ENCODE measurements around the gene SPOUT1.

SPOUT1 gene

GRCh38 chr9:128828719-128829452 lies 708 bp downstream of the SPOUT1 start:
- H3K36me3 ChIP-seq (ENCODE audit: control insufficient read depth, insufficient read depth, low read length), result peaks cover 18% of the 10 kb centered on the region
- no peaks in the 10 kb centered on the region for H3K27me3 ChIP-seq (ENCODE audit: control insufficient read depth, insufficient read depth, low read length)
- no peak overlapping the region for H3K27ac ChIP-seq (ENCODE audit: low read depth, low read length)
- peak overlapping the region; percentile 76 for H3K9ac ChIP-seq (ENCODE audit: low read length)
- peaks cover 7% of the 10 kb centered on the region for H3K4me1 ChIP-seq (ENCODE audit: control insufficient read depth, insufficient read depth, low read length)
- H3K4me3 ChIP-seq (ENCODE audit: low read length), result peak overlapping the region; percentile 83

DNA sequence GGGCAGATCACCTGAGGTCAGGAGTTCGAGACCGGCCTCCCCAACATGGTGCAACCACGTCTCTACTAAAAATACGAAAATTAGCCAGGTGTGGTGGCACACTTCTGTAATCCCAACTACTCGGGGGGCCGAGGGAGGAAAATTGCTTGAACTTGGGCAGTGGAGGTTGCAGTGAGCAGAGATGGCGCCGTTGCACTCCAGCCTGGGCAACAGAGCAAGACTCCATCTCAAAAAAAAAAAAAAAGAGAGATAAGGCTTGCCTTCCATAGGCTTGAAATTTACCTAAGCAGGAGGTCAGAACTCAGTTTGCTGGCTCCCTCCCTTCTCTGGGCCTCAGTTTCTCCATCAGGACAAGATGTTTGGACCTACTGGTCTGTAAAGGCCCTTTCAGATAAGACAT lies 1.3 kb downstream of the SPOUT1 start:
- peaks cover 7% of the 10 kb centered on the region for H3K4me1 ChIP-seq (ENCODE audit: control insufficient read depth, insufficient read depth, low read length)
- H3K4me3 ChIP-seq (ENCODE audit: low read length), result peak overlapping the region; percentile 83
- no peak overlapping the region for H3K27ac ChIP-seq (ENCODE audit: low read depth, low read length)
- no peak overlapping the region for H3K9ac ChIP-seq (ENCODE audit: low read length)
- peaks cover 18% of the 10 kb centered on the region for H3K36me3 ChIP-seq (ENCODE audit: control insufficient read depth, insufficient read depth, low read length)
- H3K27me3 ChIP-seq (ENCODE audit: control insufficient read depth, insufficient read depth, low read length), result no peaks in the 10 kb centered on the region

GRCh38 chr9:128825923-128826700 lies 3.5 kb downstream of the SPOUT1 start:
- Histone ChIP-seq H3K4me1 (ENCODE audit: control insufficient read depth, insufficient read depth, low read length) (peaks cover 7% of the 10 kb centered on the region), H3K27me3 (ENCODE audit: control insufficient read depth, insufficient read depth, low read length) (no peaks in the 10 kb centered on the region), H3K36me3 (ENCODE audit: control insufficient read depth, insufficient read depth, low read length) (peaks cover 27% of the 10 kb centered on the region), H3K27ac (ENCODE audit: low read depth, low read length) (no peak overlapping the region), H3K9ac (ENCODE audit: low read length) (no peak overlapping the region), H3K4me3 (ENCODE audit: low read length) (no peak overlapping the region)

DNA sequence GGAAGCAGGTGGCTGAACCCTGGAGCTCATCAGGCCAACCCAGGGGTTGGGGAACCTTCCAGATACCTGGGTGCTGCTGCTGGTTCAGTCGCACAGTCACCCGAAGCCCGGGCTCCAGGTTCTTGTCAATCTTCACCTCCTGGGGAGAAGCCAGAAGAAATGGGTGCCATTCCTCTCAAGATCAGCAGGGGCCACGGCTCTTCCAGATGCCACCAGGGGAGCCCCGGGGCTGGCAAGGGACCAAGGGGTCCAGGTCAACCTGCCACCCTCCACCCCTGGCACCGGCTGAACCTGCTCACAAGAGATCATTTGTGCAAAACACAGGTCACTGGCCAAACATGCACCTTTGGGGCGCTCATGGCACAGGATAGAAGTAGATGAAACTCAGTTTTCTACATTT lies 4.7 kb downstream of the SPOUT1 start:
- Histone ChIP-seq H3K27me3 (ENCODE audit: control insufficient read depth, insufficient read depth, low read length) (no peaks in the 10 kb centered on the region), H3K36me3 (ENCODE audit: control insufficient read depth, insufficient read depth, low read length) (peaks cover 27% of the 10 kb centered on the region), H3K27ac (ENCODE audit: low read depth, low read length) (no peak overlapping the region), H3K4me1 (ENCODE audit: control insufficient read depth, insufficient read depth, low read length) (peaks cover 9% of the 10 kb centered on the region), H3K4me3 (ENCODE audit: low read length) (no peak overlapping the region), H3K9ac (ENCODE audit: low read length) (no peak overlapping the region)

DNA sequence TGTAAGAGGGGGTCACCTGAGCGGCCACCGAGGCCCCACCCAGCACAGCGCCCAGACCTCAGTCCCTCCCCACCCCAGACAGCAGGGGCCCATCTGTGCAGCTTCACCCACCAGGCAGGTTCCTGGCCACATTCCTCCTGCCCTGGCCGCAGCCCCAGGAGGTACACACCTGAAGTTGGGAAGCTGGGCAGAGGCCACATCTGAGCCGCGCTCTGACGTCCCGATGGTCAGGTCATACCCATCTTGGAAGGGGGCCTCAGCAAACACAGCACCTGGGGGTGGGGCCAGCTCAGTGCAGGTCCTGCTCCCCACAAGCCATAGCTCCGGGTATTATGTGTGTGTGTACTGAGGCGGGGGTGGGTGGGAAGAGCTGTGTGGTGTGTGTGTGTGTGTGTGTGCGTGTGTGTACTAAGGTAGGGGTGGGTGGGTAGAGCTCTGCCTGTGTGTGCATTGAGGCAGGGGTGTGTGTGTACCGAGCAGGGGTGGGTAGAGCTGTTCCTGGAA lies 5.6 kb downstream of the SPOUT1 start:
- Histone ChIP-seq H3K4me1 (ENCODE audit: control insufficient read depth, insufficient read depth, low read length) (peaks cover 12% of the 10 kb centered on the region), H3K36me3 (ENCODE audit: control insufficient read depth, insufficient read depth, low read length) (peaks cover 27% of the 10 kb centered on the region), H3K4me3 (ENCODE audit: low read length) (no peak overlapping the region), H3K27ac (ENCODE audit: low read depth, low read length) (no peak overlapping the region), H3K27me3 (ENCODE audit: control insufficient read depth, insufficient read depth, low read length) (no peaks in the 10 kb centered on the region), H3K9ac (ENCODE audit: low read length) (no peak overlapping the region)

- no peak overlapping the region for H3K27ac ChIP-seq (ENCODE audit: low read depth, low read length)
- no peak overlapping the region for H3K4me3 ChIP-seq (ENCODE audit: low read length)
- H3K9ac ChIP-seq (ENCODE audit: low read length), result no peak overlapping the region
- H3K27me3 ChIP-seq (ENCODE audit: control insufficient read depth, insufficient read depth, low read length), result no peaks in the 10 kb centered on the region
- peaks cover 8% of the 10 kb centered on the region for H3K4me1 ChIP-seq (ENCODE audit: control insufficient read depth, insufficient read depth, low read length)
- H3K36me3 ChIP-seq (ENCODE audit: control insufficient read depth, insufficient read depth, low read length), result peaks cover 27% of the 10 kb centered on the region
Observed at GRCh38 chr9:128823362-128823902, 6.2 kb downstream of the SPOUT1 start.

GRCh38 chr9:128822407-128823042 lies 7.1 kb downstream of the SPOUT1 start:
- Histone ChIP-seq H3K27ac (ENCODE audit: low read depth, low read length) (no peak overlapping the region), H3K9ac (ENCODE audit: low read length) (no peak overlapping the region), H3K4me1 (ENCODE audit: control insufficient read depth, insufficient read depth, low read length) (peaks cover 8% of the 10 kb centered on the region), H3K36me3 (ENCODE audit: control insufficient read depth, insufficient read depth, low read length) (peaks cover 25% of the 10 kb centered on the region), H3K4me3 (ENCODE audit: low read length) (no peak overlapping the region), H3K27me3 (ENCODE audit: control insufficient read depth, insufficient read depth, low read length) (no peaks in the 10 kb centered on the region)

DNA sequence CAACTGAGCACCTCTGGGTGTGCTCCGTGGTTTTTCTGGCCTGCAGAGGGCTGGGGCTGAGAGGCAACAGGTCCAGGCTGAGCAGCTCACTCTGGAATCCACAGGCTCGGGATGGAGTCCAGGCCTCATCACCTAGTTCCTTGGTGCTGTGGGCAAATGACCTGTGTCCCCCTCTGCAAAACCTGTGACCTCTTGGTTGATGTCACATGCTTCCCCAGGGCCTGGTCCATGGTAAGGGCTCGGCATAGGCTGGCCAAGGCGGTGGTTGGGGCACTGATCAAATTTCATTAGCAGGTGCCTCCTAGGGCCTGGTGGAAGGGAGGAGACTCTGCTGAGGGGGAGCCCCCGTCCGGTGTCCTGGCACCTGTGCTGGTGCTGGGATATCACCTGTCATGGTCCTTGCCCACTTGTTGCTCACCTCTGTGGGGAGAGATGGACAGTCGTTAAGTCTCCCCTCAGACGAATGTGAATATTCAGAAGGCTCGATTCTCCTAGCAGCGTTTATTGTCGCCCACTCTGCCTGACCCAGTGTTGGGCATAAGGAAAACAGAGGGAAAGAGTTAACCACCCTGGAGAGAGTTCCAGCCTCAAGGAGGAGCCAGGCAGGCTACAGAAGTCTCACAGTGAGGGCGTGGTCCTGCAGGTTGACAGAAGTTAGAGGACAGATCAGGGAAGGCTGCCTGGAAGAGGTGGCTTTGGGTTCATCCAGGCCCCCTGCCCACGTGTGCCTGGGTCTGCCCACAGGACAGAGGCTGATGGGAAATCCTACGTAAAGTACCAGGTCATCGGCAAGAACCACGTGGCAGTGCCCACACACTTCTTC lies 7.8 kb downstream of the SPOUT1 start:
- Histone ChIP-seq H3K9ac (ENCODE audit: low read length) (no peak overlapping the region), H3K27ac (ENCODE audit: low read depth, low read length) (no peak overlapping the region), H3K36me3 (ENCODE audit: control insufficient read depth, insufficient read depth, low read length) (peaks cover 22% of the 10 kb centered on the region), H3K27me3 (ENCODE audit: control insufficient read depth, insufficient read depth, low read length) (no peaks in the 10 kb centered on the region), H3K4me3 (ENCODE audit: low read length) (no peak overlapping the region), H3K4me1 (ENCODE audit: control insufficient read depth, insufficient read depth, low read length) (peaks cover 8% of the 10 kb centered on the region)

DNA sequence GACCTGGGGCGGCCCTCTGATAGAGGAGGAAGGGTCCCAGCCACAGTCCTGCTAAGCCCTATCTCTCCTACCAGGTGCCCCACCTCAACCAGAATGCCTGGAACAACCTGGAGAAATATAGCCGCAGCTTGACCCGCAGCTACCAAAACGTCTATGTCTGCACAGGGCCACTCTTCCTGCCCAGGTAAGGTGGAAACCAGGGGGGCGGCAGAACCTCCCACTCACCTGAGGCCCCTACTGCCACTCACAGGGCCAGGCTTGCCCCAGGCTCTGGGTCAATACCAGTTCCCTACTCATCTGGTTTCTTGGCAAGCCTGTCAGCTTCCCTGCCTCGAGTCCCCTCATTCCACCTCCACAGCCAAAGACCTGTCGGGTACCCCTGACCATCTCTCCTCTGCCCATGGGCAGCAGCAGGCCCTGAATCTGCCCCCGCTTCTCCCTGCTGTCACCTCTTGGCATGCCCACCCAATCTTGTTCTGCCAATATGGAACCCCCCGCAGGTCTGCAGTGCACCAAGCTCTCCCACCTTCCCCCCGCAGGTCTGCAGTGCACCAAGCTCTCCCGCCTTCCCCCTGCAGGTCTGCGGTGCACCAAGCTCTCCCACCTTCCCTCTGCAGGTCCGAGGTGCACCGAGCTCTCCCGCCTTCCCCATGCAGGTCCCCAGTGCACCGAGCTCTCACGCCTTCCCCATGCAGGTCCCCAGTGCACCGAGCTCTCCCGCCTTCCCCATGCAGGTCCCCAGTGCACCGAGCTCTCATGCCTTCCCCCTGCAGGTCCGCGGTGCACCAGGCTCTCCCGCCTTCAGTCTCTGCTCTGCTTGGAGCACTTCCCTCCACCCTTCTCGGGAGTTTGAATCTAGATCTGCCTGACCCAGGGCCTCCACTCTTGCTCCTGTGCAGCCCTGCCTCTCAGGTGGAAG lies 8.7 kb downstream of the SPOUT1 start:
- no peak overlapping the region for H3K9ac ChIP-seq (ENCODE audit: low read length)
- no peak overlapping the region for H3K27ac ChIP-seq (ENCODE audit: low read depth, low read length)
- H3K4me3 ChIP-seq (ENCODE audit: low read length), result no peak overlapping the region
- H3K4me1 ChIP-seq (ENCODE audit: control insufficient read depth, insufficient read depth, low read length), result peaks cover 8% of the 10 kb centered on the region
- no peaks in the 10 kb centered on the region for H3K27me3 ChIP-seq (ENCODE audit: control insufficient read depth, insufficient read depth, low read length)
- H3K36me3 ChIP-seq (ENCODE audit: control insufficient read depth, insufficient read depth, low read length), result peaks cover 19% of the 10 kb centered on the region

- peaks cover 8% of the 10 kb centered on the region for H3K4me1 ChIP-seq (ENCODE audit: control insufficient read depth, insufficient read depth, low read length)
- peaks cover 13% of the 10 kb centered on the region for H3K36me3 ChIP-seq (ENCODE audit: control insufficient read depth, insufficient read depth, low read length)
- H3K27me3 ChIP-seq (ENCODE audit: control insufficient read depth, insufficient read depth, low read length), result no peaks in the 10 kb centered on the region
- H3K27ac ChIP-seq (ENCODE audit: low read depth, low read length), result peak overlapping the region; percentile 86
- H3K9ac ChIP-seq (ENCODE audit: low read length), result no peak overlapping the region
- H3K4me3 ChIP-seq (ENCODE audit: low read length), result peak overlapping the region; percentile 30
Observed at GRCh38 chr9:128819716-128820664, 9.6 kb downstream of the SPOUT1 start.

Measured in rectal smooth muscle tissue (tissue), 1 donor.